ENCODE data around the gene CAMTA1. TPM values are rescaled to one million over a fixed set of nuclear protein-coding genes. Genes with fewer than 3 reads are reported as not detected.
"Not testable (repeated sequence)": the region's sequence is repeated elsewhere in the genome, so short reads cannot be mapped to it uniquely, and the experiment has no call there.

Gene CAMTA1, protein sequence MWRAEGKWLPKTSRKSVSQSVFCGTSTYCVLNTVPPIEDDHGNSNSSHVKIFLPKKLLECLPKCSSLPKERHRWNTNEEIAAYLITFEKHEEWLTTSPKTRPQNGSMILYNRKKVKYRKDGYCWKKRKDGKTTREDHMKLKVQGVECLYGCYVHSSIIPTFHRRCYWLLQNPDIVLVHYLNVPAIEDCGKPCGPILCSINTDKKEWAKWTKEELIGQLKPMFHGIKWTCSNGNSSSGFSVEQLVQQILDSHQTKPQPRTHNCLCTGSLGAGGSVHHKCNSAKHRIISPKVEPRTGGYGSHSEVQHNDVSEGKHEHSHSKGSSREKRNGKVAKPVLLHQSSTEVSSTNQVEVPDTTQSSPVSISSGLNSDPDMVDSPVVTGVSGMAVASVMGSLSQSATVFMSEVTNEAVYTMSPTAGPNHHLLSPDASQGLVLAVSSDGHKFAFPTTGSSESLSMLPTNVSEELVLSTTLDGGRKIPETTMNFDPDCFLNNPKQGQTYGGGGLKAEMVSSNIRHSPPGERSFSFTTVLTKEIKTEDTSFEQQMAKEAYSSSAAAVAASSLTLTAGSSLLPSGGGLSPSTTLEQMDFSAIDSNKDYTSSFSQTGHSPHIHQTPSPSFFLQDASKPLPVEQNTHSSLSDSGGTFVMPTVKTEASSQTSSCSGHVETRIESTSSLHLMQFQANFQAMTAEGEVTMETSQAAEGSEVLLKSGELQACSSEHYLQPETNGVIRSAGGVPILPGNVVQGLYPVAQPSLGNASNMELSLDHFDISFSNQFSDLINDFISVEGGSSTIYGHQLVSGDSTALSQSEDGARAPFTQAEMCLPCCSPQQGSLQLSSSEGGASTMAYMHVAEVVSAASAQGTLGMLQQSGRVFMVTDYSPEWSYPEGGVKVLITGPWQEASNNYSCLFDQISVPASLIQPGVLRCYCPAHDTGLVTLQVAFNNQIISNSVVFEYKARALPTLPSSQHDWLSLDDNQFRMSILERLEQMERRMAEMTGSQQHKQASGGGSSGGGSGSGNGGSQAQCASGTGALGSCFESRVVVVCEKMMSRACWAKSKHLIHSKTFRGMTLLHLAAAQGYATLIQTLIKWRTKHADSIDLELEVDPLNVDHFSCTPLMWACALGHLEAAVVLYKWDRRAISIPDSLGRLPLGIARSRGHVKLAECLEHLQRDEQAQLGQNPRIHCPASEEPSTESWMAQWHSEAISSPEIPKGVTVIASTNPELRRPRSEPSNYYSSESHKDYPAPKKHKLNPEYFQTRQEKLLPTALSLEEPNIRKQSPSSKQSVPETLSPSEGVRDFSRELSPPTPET (N-terminal part only)
- 185 and 191 TPM in 2 replicates for polyA plus RNA-seq (2013)

DNA sequence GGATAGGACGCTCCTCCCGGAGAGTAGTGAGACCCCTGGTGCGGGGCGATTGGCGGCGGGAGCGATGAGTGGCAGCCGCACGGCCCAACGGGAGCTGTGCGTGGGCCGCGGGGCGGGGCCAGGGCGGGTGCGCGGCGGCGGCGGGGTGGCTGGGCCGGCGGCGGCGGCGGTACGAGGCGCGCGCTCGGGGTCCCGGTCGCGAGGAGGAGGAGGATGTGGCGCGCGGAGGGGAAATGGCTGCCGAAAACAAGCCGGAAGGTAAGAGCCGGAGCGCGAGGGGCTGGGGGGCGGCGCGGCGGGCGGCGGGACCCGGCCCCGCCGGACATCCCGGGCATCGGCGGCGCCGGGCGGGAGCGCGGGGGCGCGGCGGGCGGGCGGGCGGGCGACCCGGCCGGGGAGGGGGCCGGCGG is at the start of gene CAMTA1:
CAMTA1 (plus strand) TSS at position 137 of the 410 bp plus-strand sequence; CDS start at position 214, 77 bp downstream.
- Histone ChIP-seq H3K9ac (ENCODE audit: low read length) (peak within 1 kb of the TSS; percentile 75), H4K8ac (ENCODE audit: low read depth, low read length) (peak within 1 kb of the TSS; percentile 89), H3K27ac (ENCODE audit: low read depth, low read length) (peak within 1 kb of the TSS; percentile 93), H2AFZ (ENCODE audit: insufficient read depth, low read length, poor library complexity) (peak within 1 kb of the TSS; percentile 95), H4K12ac (ENCODE audit: low read depth, low read length) (peak within 1 kb of the TSS; percentile 80), H3K18ac (ENCODE audit: low read length) (peak within 1 kb of the TSS; percentile 86), H3K14ac (ENCODE audit: low read length) (peak within 1 kb of the TSS; percentile 76), H2BK120ac (ENCODE audit: insufficient read depth, low read length, poor library complexity) (peak within 1 kb of the TSS; percentile 92), H3K9me3 (ENCODE audit: insufficient read depth, low read depth, low read length) (no peaks in the 10 kb centered on the region), H3K23ac (ENCODE audit: low read length) (no peak within 1 kb of the TSS), H4K91ac (ENCODE audit: low read depth, low read length) (peak within 1 kb of the TSS; percentile 87), H3K4ac (ENCODE audit: low read depth, low read length) (peak within 1 kb of the TSS; percentile 65), H2BK5ac (ENCODE audit: low read depth, low read length, poor library complexity) (peak within 1 kb of the TSS; percentile 94), H3K36me3 (ENCODE audit: control insufficient read depth in 1 of 2, insufficient read depth in 2 of 2, low read length in 2 of 2) (no peaks in the 10 kb centered on the region), H3K27me3 (ENCODE audit: insufficient read depth, low read length) (peaks cover 2% of the 10 kb centered on the region), H3K4me1 (ENCODE audit: control insufficient read depth in 1 of 2, insufficient read depth in 2 of 2, low read length in 2 of 2) (peaks cover 5 to 6% of the 10 kb centered on the region in 2 experiments), H3K4me3 (ENCODE audit: low read depth, low read length) (peak within 1 kb of the TSS; percentile 96), H3K4me2 (ENCODE audit: low read length) (peak within 1 kb of the TSS; percentile 75), H3K79me1 (ENCODE audit: low read length) (peaks cover 12% of the 10 kb centered on the region), H2AK5ac (ENCODE audit: low read length) (no peak within 1 kb of the TSS), H2BK12ac (ENCODE audit: low read length) (no peak within 1 kb of the TSS), H3K79me2 (ENCODE audit: control insufficient read depth, insufficient read depth, low read length, poor library complexity) (peaks cover 11% of the 10 kb centered on the region)
- DNase-seq: no peak
- WGBS (ENCODE audit: extremely low coverage, insufficient coverage, insufficient read length): no CpG with 5 or more reads among the region's 69 CpGs

DNA sequence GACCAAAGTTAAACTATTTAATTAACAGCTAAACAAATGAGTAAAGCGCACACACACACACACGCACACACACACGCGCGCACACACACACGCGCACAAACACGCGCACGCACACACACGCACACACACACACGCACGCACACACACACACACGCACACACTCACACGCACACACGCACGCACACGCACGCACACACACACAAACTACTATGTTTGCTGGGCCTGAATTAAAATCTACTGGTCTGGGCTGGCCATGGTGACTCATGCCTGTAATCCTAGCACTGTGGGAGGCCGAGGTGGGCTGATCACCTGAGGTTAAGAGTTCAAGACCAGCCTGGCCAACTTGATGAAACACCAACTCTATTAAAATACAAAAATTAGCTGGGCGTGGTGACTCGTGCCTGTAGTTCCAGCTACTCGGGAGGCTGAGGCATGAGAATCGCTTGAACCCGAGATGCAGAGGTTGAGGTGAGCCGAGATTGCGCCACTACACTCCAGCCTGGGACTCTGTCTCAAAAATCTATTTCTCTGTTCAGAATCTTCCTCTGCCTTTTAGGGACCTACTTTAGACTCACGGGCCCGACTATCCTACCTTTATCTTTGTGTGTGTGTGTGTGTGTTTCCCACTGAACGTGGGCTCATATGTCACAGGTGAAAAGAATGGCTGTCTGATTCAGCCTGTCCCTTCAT is 46.1 kb upstream of the CAMTA1 start:
- Histone ChIP-seq H3K23ac (ENCODE audit: low read length) (no peak overlapping the region), H3K14ac (ENCODE audit: low read length) (no peak overlapping the region), H3K9ac (ENCODE audit: low read length) (no peak overlapping the region), H2AK5ac (ENCODE audit: low read length) (no peak overlapping the region), H4K91ac (ENCODE audit: low read depth, low read length) (no peak overlapping the region), H3K4me3 (ENCODE audit: low read depth, low read length) (no peak overlapping the region), H3K18ac (ENCODE audit: low read length) (no peak overlapping the region), H4K12ac (ENCODE audit: low read depth, low read length) (no peak overlapping the region), H3K79me2 (ENCODE audit: control insufficient read depth, insufficient read depth, low read length, poor library complexity) (no peaks in the 10 kb centered on the region), H3K79me1 (ENCODE audit: low read length) (no peaks in the 10 kb centered on the region), H2BK5ac (ENCODE audit: low read depth, low read length, poor library complexity) (no peak overlapping the region), H4K8ac (ENCODE audit: low read depth, low read length) (no peak overlapping the region), H3K4me2 (ENCODE audit: low read length) (no peak overlapping the region), H2BK12ac (ENCODE audit: low read length) (no peak overlapping the region), H3K27ac (ENCODE audit: low read depth, low read length) (no peak overlapping the region), H2BK120ac (ENCODE audit: insufficient read depth, low read length, poor library complexity) (no peak overlapping the region), H3K4me1 (ENCODE audit: control insufficient read depth in 1 of 2, insufficient read depth in 2 of 2, low read length in 2 of 2) (peaks cover 0 to 2% of the 10 kb centered on the region in 2 experiments), H3K27me3 (ENCODE audit: insufficient read depth, low read length) (no peaks in the 10 kb centered on the region), H2AFZ (ENCODE audit: insufficient read depth, low read length, poor library complexity) (no peak overlapping the region), H3K9me3 (ENCODE audit: insufficient read depth, low read depth, low read length) (peaks cover 4% of the 10 kb centered on the region), H3K4ac (ENCODE audit: low read depth, low read length) (no peak overlapping the region), H3K36me3 (ENCODE audit: control insufficient read depth in 1 of 2, insufficient read depth in 2 of 2, low read length in 2 of 2) (no peaks in the 10 kb centered on the region)
- WGBS (ENCODE audit: extremely low coverage, insufficient coverage, insufficient read length): no CpG with 5 or more reads among the region's 30 CpGs
- no peak for DNase-seq

DNA sequence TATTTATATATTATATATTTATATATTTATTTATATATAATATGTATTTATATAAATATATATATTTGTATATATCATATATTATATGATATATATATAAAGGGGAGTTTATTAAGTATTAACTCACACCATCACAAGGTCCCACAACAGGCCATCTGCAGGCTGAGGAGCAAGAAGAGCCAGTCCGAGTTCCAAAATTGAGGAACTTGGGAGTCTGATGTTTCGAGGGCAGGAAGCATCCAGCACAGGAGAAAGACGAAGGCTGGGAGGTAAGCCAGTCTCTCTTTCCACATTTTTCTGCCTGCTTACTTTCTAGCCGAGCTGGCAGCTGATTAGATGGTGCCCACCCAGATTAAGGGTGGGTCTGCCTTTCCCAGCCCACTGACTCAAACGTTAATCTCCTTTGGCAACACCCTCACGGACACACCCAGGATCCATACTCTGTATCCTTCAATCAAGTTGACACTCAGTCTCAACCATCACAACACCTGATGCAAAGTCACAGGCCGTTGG is 42.5 kb upstream of the CAMTA1 start:
- H3K9me3 ChIP-seq (ENCODE audit: insufficient read depth, low read depth, low read length); H2BK5ac ChIP-seq (ENCODE audit: low read depth, low read length, poor library complexity); DNase-seq; H3K14ac ChIP-seq (ENCODE audit: low read length); H3K9ac ChIP-seq (ENCODE audit: low read length); H4K12ac ChIP-seq (ENCODE audit: low read depth, low read length); H3K4me2 ChIP-seq (ENCODE audit: low read length); H3K18ac ChIP-seq (ENCODE audit: low read length); H3K4me3 ChIP-seq (ENCODE audit: low read depth, low read length); H3K23ac ChIP-seq (ENCODE audit: low read length); H4K8ac ChIP-seq (ENCODE audit: low read depth, low read length); H3K27me3 ChIP-seq (ENCODE audit: insufficient read depth, low read length); H3K4me1 ChIP-seq (ENCODE audit: control insufficient read depth in 1 of 2, insufficient read depth in 2 of 2, low read length in 2 of 2); H4K91ac ChIP-seq (ENCODE audit: low read depth, low read length); H2BK120ac ChIP-seq (ENCODE audit: insufficient read depth, low read length, poor library complexity); H2BK12ac ChIP-seq (ENCODE audit: low read length); H3K27ac ChIP-seq (ENCODE audit: low read depth, low read length); H2AFZ ChIP-seq (ENCODE audit: insufficient read depth, low read length, poor library complexity); H3K79me1 ChIP-seq (ENCODE audit: low read length); H3K79me2 ChIP-seq (ENCODE audit: control insufficient read depth, insufficient read depth, low read length, poor library complexity); H3K4ac ChIP-seq (ENCODE audit: low read depth, low read length); H3K36me3 ChIP-seq (ENCODE audit: control insufficient read depth in 1 of 2, insufficient read depth in 2 of 2, low read length in 2 of 2); H2AK5ac ChIP-seq (ENCODE audit: low read length): not testable (repeated sequence)
- no CpG with 5 or more reads among the region's 7 CpGs for WGBS (ENCODE audit: extremely low coverage, insufficient coverage, insufficient read length)
